ENCODE data around the gene SPATA16.
"Not testable (repeated sequence)": the region's sequence is repeated elsewhere in the genome, so short reads cannot be mapped to it uniquely, and the experiment has no call there.

SPATA16 gene

DNA sequence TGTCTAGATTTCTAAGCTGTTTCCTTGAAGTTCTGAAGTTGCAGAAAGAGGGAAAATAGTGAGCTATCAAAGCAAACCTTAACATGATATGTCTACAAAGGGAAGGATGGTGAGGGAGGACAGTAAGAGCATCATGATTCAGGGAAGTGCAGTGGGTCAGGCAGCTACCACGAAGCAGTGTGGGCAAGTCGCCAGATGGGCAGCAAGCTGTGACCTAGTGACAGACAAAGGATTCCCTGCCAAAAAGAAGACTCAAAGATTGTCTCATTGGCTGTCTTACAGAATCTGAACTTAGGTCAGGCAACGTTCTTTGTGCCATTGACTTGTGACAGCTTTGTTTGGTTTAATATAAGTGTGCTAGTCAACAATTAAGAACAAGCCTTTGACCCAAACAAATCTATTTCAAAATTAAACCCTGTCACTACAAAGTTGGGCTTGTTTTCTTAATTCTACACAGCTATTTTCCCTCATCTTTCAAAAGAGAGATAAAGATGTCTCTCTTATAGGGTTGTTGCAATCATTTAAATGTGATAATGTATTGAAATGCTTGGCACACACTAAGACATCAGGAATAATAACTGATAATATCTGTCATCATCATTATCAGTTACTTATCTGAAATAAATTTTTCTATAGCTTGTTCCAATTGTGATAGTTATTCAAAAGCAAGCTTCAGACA is 237.3 kb downstream of the SPATA16 start:
- DNase-seq (ENCODE audit: low read depth in 1 of 2, low spot score in 1 of 2): no peak

DNA sequence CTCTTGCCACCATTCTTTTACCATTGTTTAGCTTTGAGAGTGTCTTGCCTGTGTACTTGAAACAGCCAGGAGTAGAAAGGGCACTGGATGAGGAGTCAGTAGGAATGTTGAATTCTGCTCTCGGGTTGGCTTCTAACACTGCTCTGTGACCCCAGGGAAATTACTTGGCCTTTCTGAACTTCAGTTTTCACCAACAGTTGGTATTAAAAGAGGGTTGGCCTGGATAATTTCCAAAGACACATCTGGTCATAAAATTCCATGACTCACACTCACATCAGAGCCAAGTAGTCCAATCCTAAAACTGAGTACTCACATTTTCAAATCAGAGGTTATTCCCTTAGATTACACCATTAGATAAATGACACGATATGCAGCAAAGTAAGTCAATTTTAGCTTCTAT is 248.9 kb downstream of the SPATA16 start:
- DNase-seq (ENCODE audit: low read depth in 1 of 2, low spot score in 1 of 2): no peak

DNA sequence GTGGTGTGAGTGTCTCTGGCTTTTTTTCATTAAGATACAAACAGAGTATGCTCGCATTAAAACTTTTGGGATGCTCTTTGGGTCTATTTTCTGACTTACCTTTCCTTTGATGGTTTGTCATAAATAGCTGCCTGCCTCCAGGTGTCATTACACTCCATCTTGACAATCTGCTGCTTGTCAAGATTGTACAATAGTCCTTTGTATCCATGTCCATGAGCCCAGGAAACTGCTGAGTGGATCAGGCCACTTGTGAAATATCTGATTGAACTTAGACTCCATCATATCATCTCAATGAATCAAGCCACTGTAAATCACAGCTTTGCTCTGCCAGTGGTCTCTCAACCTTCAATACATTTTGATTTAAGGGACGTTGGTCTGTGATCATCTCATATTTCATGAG is 255.3 kb downstream of the SPATA16 start:
- DNase-seq (ENCODE audit: low read depth in 1 of 2, low spot score in 1 of 2): no peak

DNA sequence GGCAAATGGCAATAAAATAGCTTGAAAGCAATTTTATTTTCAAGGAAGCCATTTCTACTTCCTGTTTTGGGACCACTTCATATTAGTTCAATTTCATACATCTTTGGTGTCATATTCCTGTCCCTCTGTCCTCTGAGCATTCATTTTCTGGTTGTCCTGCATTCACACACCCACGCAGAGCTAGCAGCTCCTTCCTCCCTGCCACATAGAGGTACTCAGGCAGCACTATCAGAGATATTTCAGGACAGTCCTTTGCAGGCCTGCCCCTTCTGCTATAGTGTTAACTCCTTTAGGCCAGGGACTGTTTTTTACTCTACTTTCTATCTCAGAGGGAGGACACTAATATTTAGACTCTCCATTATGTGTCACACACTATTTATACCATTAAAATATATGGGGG is 258.5 kb downstream of the SPATA16 start:
- DNase-seq (ENCODE audit: low read depth in 1 of 2, low spot score in 1 of 2): no peak

DNA sequence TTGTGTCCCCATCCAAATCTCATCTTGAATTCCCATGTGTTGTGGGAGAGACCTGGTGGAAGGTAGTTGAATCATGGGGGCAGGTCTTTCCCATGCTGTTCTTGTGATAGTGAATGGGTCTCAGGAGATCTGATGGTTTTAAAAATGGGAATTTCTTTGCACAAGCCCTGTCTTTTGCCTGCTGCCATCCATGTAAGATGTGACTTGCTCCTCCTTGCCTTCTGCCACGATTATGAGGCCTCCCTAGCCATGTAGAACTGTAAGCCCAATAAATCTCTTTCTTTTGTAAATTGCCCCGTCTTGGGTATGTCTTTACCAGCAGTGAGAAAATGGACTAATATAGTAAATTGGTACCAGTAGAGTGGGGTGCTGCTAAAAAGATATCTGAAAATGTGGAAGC is 261.7 kb downstream of the SPATA16 start:
- DNase-seq (ENCODE audit: low read depth in 1 of 2, low spot score in 1 of 2): not testable (repeated sequence)

DNA sequence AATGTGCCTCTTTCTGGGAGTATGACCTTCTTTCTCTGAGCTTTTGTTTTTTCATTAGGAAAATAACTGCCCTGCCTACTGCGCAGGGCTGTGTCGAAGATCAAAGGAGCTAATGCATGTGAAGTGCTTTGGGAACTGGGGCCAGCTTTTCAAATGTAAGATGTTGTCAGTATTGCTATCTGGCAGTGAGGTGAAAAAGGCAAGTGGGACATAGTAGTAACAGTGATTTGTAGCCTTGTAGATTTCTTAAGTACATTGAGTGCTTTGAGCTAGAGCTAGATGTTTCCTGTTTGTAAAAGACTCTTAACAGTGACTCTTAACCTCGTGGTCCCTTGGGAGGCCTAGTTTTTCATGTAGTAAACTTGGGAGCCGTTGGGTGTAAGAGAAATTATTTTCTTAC is 264.0 kb downstream of the SPATA16 start:
- DNase-seq (ENCODE audit: low read depth in 1 of 2, low spot score in 1 of 2): no peak

DNA sequence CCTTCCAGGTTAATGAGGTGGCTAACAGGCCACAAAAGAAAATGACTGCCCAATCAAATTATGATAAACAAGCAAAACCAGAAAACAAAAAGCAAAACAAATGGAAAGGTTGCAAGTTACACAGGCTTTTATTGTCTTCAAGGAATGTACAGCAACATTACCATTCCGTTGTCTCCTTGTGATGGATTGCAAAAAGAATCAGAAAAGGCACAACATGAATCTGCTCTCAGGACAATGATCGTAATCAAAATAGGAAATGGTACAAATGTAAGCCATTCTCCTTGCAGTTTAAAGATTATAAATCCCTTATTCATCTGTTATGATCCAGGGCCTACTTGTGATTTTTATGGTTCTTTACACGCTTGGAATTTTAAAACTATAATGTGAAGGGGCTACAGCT is 264.7 kb downstream of the SPATA16 start:
- no peak for DNase-seq (ENCODE audit: low read depth in 1 of 2, low spot score in 1 of 2)

DNA sequence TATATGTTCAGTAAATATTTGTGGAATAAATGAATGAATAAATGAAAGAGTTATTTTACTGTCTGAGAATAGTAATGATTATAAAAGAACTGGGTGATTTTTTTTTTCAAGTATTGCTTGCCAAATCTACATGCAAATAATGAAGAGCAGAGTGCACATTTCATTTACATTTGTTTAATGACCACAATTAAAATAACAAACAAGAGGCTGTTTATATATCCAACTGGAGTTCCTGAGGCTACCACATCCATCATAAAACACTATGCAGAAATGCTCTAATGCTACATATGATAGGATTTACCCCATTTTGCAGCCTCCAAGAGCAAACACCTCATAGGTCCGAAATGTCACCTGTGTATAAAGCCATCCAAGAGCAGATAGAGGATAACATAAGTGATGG is 266.0 kb downstream of the SPATA16 start:
- DNase-seq (ENCODE audit: low read depth in 1 of 2, low spot score in 1 of 2): no peak

DNA sequence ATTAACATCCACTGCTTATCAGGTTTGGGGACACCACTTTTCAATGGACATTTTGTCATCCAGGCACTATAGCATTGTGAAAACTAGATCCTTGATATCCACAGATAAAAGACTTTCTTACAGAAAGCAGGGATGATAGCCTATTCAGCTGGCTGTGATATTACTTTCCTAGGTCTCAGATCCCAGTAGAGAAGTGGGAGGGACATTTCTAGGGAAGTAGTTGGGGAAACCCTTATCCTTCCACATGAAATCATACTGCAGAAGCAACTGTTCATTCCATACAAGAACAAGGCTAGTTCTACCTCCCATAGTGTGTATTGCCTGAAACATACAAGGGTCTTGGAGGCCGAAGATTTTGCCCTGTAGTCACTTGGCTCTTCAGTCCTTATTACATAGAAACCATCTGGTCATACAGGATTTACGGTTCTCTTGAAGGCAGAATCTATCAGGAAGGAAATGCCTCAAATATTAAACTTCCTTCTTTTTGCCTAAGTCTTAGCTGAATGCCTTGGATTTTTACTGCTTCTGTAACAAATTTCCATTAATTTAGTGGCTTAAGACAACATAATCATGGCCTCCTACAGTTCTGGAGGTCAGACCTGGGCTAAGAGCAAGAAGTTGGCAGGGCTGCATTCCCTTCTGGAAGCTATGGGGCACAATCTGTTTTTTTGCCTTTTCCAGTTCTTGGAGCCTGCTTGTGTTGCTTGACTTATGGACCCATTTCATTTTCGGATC is 271.1 kb downstream of the SPATA16 start:
- no peak for DNase-seq (ENCODE audit: low read depth in 1 of 2, low spot score in 1 of 2)

DNA sequence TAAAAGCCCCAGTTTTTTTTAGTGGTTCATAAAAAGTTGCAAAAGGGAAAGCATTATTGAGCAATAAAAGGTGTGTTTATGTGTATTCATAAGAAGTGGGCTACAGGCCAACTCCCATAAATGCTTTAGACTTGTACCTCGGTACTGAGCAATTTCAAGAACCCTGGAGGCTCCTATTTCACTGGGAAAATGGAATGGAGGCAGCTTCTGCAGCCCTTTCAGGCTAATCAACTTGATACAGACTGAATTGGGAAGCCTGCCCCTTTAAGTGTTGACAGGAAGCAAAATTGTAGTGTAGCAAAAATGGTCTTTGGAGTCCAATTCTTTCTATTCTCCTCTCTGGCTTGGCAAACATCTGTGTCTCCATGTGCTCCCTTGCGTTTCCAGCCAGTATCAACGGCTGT is 271.7 kb downstream of the SPATA16 start:
- no peak for DNase-seq (ENCODE audit: low read depth in 1 of 2, low spot score in 1 of 2)

DNA sequence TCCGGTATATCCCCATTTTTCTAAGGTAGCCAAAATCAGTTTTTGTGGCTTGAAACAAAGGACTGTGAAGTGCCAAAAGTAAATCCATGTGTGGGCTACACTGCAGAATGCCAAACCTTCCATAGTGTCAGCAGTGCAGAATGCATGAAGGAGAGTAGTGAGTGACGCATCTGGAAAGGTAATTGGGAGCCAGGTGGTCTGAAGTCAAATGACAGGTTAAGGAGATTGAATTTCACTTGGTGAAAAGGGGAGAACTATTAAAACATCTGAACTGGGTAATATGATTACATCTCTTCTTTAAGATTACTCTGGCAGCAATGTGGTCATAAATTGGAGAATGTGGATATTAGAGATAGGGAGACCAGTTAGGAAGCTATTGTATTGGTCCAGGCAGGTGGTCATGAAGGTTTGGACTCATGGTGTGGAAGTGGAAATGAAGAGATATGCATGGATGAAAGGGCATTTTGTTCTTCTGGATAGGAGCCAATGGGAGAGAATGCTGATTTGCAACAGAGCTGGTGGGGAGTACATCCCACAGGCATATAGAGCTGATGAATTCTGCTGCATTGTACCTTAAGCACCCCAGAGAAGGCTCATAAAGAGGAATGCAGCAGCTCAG is 272.3 kb downstream of the SPATA16 start:
- DNase-seq (ENCODE audit: low read depth in 1 of 2, low spot score in 1 of 2): no peak

DNA sequence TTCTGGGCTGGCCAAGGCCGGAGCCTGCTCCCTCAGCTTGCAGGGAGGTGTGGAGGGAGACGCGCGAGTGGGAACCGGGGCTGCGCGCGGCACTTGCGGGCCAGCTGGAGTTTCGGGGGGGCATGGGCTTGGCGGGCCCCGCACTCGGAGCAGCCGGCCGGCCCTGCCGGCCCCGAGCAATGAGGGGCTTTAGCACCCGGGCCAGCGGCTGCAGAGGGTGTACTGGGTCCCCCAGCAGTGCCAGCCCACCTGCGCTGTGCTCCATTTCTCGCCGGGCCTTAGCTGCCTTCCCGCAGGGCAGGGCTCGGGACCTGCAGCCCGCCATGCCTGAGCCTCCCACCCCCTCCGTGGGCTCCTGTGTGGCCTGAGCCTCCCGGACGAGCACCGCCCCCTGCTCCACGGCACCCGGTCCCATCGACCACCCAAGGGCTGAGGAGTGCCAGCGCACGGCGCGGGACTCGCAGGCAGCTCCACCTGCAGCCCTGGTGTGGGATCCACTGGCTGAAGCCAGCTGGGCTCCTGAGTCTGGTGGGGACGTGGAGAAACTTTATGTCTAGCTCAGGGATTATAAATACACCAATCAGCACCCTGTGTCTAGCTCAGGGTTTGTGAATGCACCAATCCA is 274.2 kb downstream of the SPATA16 start:
- DNase-seq (ENCODE audit: low read depth in 1 of 2, low spot score in 1 of 2): not testable (repeated sequence)

DNA sequence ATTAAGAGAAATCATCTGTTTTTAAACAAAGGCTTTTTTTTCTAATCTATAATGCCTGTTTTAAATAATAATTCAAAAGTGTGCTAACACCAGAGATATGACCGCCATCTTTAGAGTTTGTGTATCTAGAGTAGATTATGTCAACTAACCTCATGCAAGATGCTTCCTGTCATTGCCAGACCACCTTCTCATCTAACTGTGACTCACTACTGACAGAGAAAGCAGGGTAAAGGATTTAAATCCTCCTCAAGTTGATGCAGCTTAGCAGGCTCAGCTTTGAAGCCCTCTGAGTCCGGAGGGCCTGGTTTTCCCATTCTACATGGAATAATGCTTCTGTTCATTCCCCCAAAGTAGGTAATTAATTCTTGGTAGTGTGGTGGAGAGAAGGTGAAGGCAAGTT is 282.0 kb downstream of the SPATA16 start:
- no peak for DNase-seq (ENCODE audit: low read depth in 1 of 2, low spot score in 1 of 2)

DNA sequence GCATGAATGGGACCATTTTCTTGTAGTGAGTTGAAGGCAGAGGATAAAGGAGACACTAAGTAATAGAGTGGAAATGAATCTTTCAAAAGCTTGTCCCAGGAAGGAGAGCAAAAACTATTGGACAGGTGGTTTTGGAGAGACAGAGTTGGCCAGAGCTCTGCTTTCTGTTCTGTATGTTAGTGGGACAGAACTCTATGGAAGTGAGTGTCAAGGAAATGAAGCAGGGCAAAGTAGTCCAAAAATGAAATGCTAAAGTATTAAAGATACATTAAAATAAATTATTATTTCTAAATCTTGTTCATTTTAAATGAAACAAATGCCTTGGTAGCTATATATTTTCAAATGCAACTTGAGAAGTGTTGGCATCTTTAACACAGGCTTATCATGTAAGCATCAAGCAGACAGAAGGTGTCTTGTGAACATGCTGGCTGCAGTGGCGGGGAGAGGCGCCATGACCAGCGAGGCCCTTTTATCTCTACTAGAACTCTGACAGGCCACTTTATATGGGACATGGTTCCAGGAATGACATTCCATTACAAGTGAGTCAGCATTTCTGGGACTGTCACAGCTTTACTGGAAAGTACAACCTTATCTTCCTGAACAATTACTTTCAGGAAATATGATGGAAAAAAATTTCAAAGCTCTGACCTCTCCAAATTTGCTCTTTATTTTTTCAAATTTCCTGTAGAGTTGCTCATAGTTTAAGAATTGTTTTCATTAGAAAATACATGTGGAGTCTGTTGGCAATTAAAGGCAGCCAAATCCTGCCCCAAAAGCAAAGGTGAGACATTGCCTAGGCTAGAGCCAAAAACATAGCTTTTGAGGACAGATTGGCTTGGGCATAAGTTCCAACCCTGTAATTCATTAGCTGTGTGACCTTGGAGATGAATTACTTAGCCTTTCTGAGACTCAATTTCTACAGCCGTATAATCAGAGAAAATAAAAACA is 284.0 kb downstream of the SPATA16 start:
- DNase-seq (ENCODE audit: low read depth in 1 of 2, low spot score in 1 of 2): no peak

DNA sequence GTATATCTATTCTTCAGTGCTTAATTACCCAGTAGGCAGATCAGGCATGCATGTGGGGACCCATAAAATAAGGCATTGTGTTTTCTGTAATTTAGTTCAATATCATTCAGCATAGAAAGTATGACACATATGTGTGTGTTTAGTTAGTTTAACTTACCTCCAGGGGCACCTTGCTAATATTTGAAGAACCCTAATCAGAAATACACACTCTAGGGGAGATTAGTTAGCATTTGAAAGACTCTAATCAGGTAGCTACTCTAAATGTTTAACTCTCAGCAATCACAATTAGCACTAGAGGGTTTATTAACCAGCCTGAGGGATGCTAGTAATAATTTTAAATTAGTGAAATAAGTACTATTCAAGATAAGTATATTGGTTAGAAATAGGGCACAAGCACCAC is 286.0 kb downstream of the SPATA16 start:
- DNase-seq (ENCODE audit: low read depth in 1 of 2, low spot score in 1 of 2): no peak

DNA sequence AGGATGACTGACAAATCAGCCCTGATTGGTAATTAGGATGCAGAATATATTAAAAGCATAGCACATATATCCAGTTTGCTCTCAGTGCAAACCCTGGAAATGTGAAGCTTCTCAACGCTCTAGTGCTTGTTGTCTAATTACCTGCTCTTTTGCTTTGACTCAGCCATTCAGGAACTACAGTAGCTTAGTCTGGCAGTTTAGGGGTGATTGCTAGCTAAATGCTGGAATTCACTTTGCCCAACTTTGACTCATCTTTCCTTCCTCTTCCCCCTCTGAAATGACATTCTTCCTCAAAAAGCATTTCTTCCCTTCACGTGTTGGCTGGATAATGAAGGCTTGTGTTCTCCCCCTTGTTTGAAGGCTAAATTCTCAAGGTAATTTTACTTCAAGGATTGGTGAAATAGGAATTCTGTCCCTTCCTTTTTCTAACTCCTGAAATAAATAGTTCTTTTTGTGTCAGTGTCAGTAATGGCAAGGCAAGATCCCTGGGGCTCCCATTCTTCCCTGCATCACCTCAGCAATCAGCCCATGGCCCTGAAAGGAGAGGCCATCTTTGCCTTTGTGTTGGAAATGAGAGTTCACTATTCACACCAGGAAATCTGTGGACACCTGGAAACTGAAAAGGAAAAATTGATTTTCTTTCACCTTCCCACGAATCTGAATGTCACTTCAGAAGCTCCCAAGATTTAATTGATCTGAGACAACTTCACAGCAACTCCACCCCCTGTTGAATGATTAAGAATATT is 286.9 kb downstream of the SPATA16 start:
- DNase-seq (ENCODE audit: low read depth in 1 of 2, low spot score in 1 of 2): no peak

DNA sequence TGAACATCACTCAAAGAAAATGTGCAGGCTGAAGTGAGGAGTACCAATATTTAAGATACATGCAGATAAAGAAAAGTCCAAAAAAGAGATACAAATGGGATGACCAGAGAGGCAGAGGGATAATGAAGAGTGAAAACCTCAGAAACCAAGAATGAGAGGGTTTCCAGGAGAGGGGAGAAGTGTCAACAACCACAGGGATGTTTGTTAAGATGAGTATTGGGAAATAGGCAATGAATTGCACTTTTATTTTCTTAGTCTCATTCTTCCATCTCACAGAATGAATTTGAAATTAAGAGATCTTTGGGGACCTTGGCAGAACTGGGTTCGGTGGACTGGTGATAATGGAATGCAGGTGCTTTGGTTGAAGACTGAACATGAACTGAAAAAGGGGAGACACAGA is 288.0 kb downstream of the SPATA16 start:
- DNase-seq (ENCODE audit: low read depth in 1 of 2, low spot score in 1 of 2): no peak

DNA sequence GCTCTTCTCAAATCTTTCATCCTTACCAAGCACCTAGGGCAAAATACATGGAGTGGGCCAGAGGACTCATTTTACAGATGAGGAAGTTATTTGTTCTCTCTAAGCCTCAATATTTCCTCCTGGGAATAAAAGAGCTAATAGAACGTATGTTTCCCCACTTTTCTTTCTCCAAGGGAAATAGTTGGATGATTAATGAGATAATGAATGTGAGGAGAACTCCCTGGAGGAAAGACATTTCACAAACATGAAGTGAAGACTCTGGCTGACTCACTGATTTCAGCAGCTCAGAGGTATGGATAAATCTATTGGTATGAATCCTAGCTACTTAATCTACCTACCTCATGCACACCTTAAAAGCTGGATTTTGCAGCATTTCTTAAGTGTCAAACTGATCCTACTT is 292.1 kb downstream of the SPATA16 start:
- DNase-seq (ENCODE audit: low read depth in 1 of 2, low spot score in 1 of 2): no peak

DNA sequence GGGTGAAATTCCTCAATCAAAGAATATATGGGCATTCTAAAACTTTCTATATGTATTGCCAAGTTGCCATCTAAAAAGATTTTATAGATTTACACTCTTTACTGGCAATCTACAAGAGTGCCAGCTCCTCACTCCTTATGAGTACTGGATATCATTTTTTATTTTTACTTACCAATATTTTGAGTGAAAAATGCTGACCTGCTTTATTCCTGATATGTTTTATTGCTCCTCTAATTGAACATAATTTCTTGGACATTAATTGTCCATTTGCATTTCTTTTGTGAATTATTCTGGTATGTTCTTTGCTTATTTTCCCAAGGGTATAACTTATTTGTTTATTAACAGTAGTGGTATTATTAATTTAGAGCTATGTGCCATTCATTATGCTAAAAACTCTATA is 293.7 kb downstream of the SPATA16 start:
- DNase-seq (ENCODE audit: low read depth in 1 of 2, low spot score in 1 of 2): no peak

DNA sequence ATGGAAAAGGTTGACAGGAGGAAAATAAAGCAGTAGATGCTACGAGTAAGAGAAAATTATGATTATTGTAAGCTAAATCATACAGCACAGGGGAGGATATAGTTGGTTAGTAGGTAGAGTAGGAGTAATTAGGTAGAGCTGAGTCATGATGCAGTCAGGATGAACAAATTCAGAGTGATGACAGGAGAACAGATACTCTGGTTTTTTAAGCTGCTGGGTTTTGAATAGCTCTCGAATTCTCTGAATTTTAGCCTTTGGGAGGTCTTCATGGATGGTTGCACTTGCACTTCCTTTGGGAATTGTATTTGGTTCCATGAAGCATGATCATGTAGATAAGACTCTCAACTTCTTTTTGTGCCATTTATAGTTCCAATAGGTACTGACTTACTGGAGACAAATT is 294.3 kb downstream of the SPATA16 start:
- DNase-seq (ENCODE audit: low read depth in 1 of 2, low spot score in 1 of 2): no peak

All from activated CD4-positive, alpha-beta T cell treated with anti-CD3 and anti-CD28 coated beads, Interleukin-2, amount 50 U/mL, for 24 hours (primary cell).